Fibroblast of lung (primary cell): ENCODE results near the gene RAB1B. TPM values are rescaled to one million over a fixed set of nuclear protein-coding genes. Genes with fewer than 3 reads are reported as not detected.

ENCODE experiments used
- DNase-seq, 2 donors: peaks; one replicate each; pipeline versions ENCODE4 v3.0.0 to v3.0.0-alpha.2; 2010; ENCODE audit warnings: low read depth in 2 of 2
- H2AFZ ChIP-seq: 2 replicates; pipeline ENCODE4 v1.5.1; 2012; ENCODE audit warnings: low read length, control low read depth, inconsistent platforms
- H3K27ac ChIP-seq: 2 replicates; pipeline ENCODE4 v1.5.1; 2011; ENCODE audit warnings: low read length, control low read depth; ENCODE audit not compliant: insufficient read depth
- H3K27me3 ChIP-seq: 2 replicates; pipeline ENCODE4 v1.5.1; 2011; ENCODE audit warnings: mild to moderate bottlenecking, low read length; ENCODE audit not compliant: control insufficient read depth, insufficient read depth
- H3K36me3 ChIP-seq: 2 replicates; pipeline ENCODE4 v1.5.1; 2011; ENCODE audit warnings: low read length; ENCODE audit not compliant: control insufficient read depth, insufficient read depth
- H3K4me1 ChIP-seq: 2 replicates; pipeline ENCODE4 v1.5.1; 2011; ENCODE audit warnings: low read length; ENCODE audit not compliant: control insufficient read depth, insufficient read depth; ENCODE audit errors: extremely low read depth
- H3K4me2 ChIP-seq: 2 replicates; pipeline ENCODE4 v1.5.1; 2011; ENCODE audit warnings: low read length, control low read depth; ENCODE audit not compliant: insufficient read depth; ENCODE audit errors: extremely low read depth
- H3K4me3 ChIP-seq, 4 experiments: fragments of 200-600 bp in 1 of 4; sonication (generic) in 1 of 4; replicated peaks in 1 of 4; 2 replicates each; pipeline ENCODE4 v1.5.1; 2011 to 2016; ENCODE audit warnings: low read length in 4 of 4, low read depth in 3 of 4, mild to moderate bottlenecking in 3 of 4, control low read depth in 2 of 4, inconsistent platforms in 1 of 4, mixed read lengths in 1 of 4; ENCODE audit not compliant: insufficient read depth in 1 of 4; ENCODE audit errors: control extremely low read depth in 1 of 4
- H3K79me2 ChIP-seq: 2 replicates; pipeline ENCODE4 v1.5.1; 2012; ENCODE audit warnings: mild to moderate bottlenecking, low read length, inconsistent platforms; ENCODE audit not compliant: control insufficient read depth, insufficient read depth
- H3K9ac ChIP-seq: 2 replicates; pipeline ENCODE4 v1.5.1; 2011; ENCODE audit warnings: mild to moderate bottlenecking, low read length, control low read depth; ENCODE audit not compliant: insufficient read depth
- H3K9me3 ChIP-seq: 2 replicates; pipeline ENCODE4 v1.5.1; 2012; ENCODE audit warnings: low read depth, low read length; ENCODE audit not compliant: control insufficient read depth, insufficient read depth
- H4K20me1 ChIP-seq: 2 replicates; pipeline ENCODE4 v1.5.1; 2011; ENCODE audit warnings: low read length; ENCODE audit not compliant: control insufficient read depth, insufficient read depth; ENCODE audit errors: extremely low read depth
- EZH2 ChIP-seq: IDR thresholded peaks from 2 replicates; pipeline ENCODE4 v1.5.1; 2012; ENCODE audit warnings: low read length, control low read depth, mild to moderate bottlenecking; ENCODE audit errors: missing control alignments
- polyA plus RNA-seq, 2 donors: library from polyadenylated mRNA; depleted of rRNA in 1 of 2; stranded (reverse) in 1 of 2; unstranded in 1 of 2; fragments of >200 nt; gene quantifications; 2 replicates each; pipeline ENCODE4 v1.2.1, GENCODE V29; 2011 to 2012; ENCODE audit warnings: missing spikeins in 1 of 2
- total RNA-seq: library from RNA; depleted of rRNA; stranded (reverse); fragments of >200 nt; gene quantifications from 2 replicates; pipeline ENCODE4 v1.2.1, GENCODE V29; 2014
- TF ChIP-seq, protein P1 (sequence below), 2 donors: IDR thresholded peaks in 1 of 2; conservative IDR thresholded peaks in 1 of 2; 1 replicate in 1 of 2; 2 replicates in 1 of 2; pipeline ENCODE4 v1.5.1; 2011 to 2012; ENCODE audit warnings: low read length in 2 of 2, control low read depth in 1 of 2, inconsistent platforms in 1 of 2, low read depth in 1 of 2, mild to moderate bottlenecking in 1 of 2

Gene RAB1B
- total and polyA plus RNA-seq, 2 donors (not counting 1 experiment from before 2014, with no cell fraction given): 63.6 to 140 TPM

GRCh38 chr11:66279092-66279734 lies 10.8 kb downstream of the RAB1B start:
- no peaks in the 10 kb centered on the region for H3K9me3 ChIP-seq
- H3K27me3 ChIP-seq: no peaks in the 10 kb centered on the region
- H3K4me1 ChIP-seq: peaks cover 2% of the 10 kb centered on the region
- no peaks in the 10 kb centered on the region for H3K79me2 ChIP-seq
- no peak overlapping the region for H3K4me3 ChIP-seq
- no peak overlapping the region for H3K4me2 ChIP-seq
- DNase-seq: no peak
- no peak overlapping the region for H3K27ac ChIP-seq
- peaks cover 1% of the 10 kb centered on the region for H4K20me1 ChIP-seq
- TF ChIP-seq EZH2: no peak
- TF ChIP-seq, protein P1, sequence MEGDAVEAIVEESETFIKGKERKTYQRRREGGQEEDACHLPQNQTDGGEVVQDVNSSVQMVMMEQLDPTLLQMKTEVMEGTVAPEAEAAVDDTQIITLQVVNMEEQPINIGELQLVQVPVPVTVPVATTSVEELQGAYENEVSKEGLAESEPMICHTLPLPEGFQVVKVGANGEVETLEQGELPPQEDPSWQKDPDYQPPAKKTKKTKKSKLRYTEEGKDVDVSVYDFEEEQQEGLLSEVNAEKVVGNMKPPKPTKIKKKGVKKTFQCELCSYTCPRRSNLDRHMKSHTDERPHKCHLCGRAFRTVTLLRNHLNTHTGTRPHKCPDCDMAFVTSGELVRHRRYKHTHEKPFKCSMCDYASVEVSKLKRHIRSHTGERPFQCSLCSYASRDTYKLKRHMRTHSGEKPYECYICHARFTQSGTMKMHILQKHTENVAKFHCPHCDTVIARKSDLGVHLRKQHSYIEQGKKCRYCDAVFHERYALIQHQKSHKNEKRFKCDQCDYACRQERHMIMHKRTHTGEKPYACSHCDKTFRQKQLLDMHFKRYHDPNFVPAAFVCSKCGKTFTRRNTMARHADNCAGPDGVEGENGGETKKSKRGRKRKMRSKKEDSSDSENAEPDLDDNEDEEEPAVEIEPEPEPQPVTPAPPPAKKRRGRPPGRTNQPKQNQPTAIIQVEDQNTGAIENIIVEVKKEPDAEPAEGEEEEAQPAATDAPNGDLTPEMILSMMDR (conservative IDR thresholded peaks at IDR 0.05 in 1 of 2, IDR thresholded peaks at IDR 0.05 in 1 of 2; ENCODE audit: low read depth in 1 of 2, low read length in 2 of 2): no peak
- H3K36me3 ChIP-seq: peaks cover 10% of the 10 kb centered on the region
- H3K9ac ChIP-seq: no peak overlapping the region
- no peak overlapping the region for H2AFZ ChIP-seq

GRCh38 chr11:66280428-66280827 lies 12.0 kb downstream of the RAB1B start:
- no peak overlapping the region for H3K27ac ChIP-seq
- H3K4me1 ChIP-seq: peaks cover 2% of the 10 kb centered on the region
- DNase-seq: no peak
- peaks cover 2% of the 10 kb centered on the region for H3K79me2 ChIP-seq
- peaks cover 15% of the 10 kb centered on the region for H3K36me3 ChIP-seq
- H2AFZ ChIP-seq: no peak overlapping the region
- no peaks in the 10 kb centered on the region for H3K9me3 ChIP-seq
- H3K4me3 ChIP-seq: no peak overlapping the region
- peaks cover 1% of the 10 kb centered on the region for H4K20me1 ChIP-seq
- no peak overlapping the region for H3K4me2 ChIP-seq
- TF ChIP-seq EZH2: no peak
- TF ChIP-seq, protein P1 (conservative IDR thresholded peaks at IDR 0.05 in 1 of 2, IDR thresholded peaks at IDR 0.05 in 1 of 2; ENCODE audit: low read depth in 1 of 2, low read length in 2 of 2): no peak
- no peak overlapping the region for H3K9ac ChIP-seq
- no peaks in the 10 kb centered on the region for H3K27me3 ChIP-seq

GRCh38 chr11:66281001-66281400 lies 12.6 kb downstream of the RAB1B start:
- Histone ChIP-seq H3K4me1 (peaks cover 2% of the 10 kb centered on the region), H3K79me2 (peaks cover 5% of the 10 kb centered on the region), H3K27me3 (no peaks in the 10 kb centered on the region), H2AFZ (no peak overlapping the region), H3K4me2 (no peak overlapping the region), H3K4me3 (no peak overlapping the region), H4K20me1 (peaks cover 1% of the 10 kb centered on the region), H3K9me3 (no peaks in the 10 kb centered on the region), H3K9ac (no peak overlapping the region), H3K36me3 (peaks cover 15% of the 10 kb centered on the region), H3K27ac (no peak overlapping the region)
- DNase-seq: peak in 1 of 2 donors; percentile 31
- TF ChIP-seq, protein P1 (conservative IDR thresholded peaks at IDR 0.05 in 1 of 2, IDR thresholded peaks at IDR 0.05 in 1 of 2; ENCODE audit: low read depth in 1 of 2, low read length in 2 of 2): no peak
- TF ChIP-seq EZH2: no peak
